SK-N-SH treated with all-trans-retinoic acid at 6 μM for 48 hours (cell line): ENCODE data around the gene FCRL6.

Source experiments
- ATAC-seq: fragments of 200-7000 bp; cut with Tn5 transposase; 3 replicates; pipeline ENCODE4 v1.9.1; 2020; ENCODE audit warnings: mild to moderate bottlenecking, moderate library complexity
- ARNTL ChIP-seq: fragments of 450-650 bp; formaldehyde crosslinking; IDR thresholded peaks from 2 replicates; pipeline ENCODE4 v1.5.0; 2020; ENCODE audit warnings: low read depth, mild to moderate bottlenecking, moderate library complexity, borderline replicate concordance
- CSDC2 ChIP-seq: fragments of 250-450 bp; sonication (Bioruptor Pico); IDR thresholded peaks from 2 replicates; pipeline ENCODE4 v1.5.0; 2020; ENCODE audit warnings: mild to moderate bottlenecking, moderate library complexity
- ESRRG ChIP-seq: fragments of 250-450 bp; sonication (Bioruptor Pico); IDR thresholded peaks from 2 replicates; pipeline ENCODE4 v1.6.1; 2021; ENCODE audit warnings: mild to moderate bottlenecking
- GLIS3 ChIP-seq: fragments of 250-450 bp; sonication (Bioruptor Pico); IDR thresholded peaks from 2 replicates; pipeline ENCODE4 v1.5.0; 2020; ENCODE audit warnings: mild to moderate bottlenecking, moderate library complexity
- ISL1 ChIP-seq: fragments of 250-450 bp; sonication (Bioruptor Pico); IDR thresholded peaks from 2 replicates; pipeline ENCODE4 v2.1.2; 2022; ENCODE audit warnings: mild to moderate bottlenecking, moderate library complexity
- OSR1 ChIP-seq: fragments of 250-450 bp; sonication (Bioruptor Pico); IDR thresholded peaks from 2 replicates; pipeline ENCODE4 v1.8.0; 2022; ENCODE audit warnings: moderate library complexity, mild to moderate bottlenecking, inconsistent platforms
- PATZ1 ChIP-seq: fragments of 250-450 bp; sonication (Bioruptor Pico); IDR thresholded peaks from 2 replicates; pipeline ENCODE4 v1.8.0; 2020; ENCODE audit warnings: mild to moderate bottlenecking, moderate library complexity, borderline replicate concordance
- POU6F1 ChIP-seq: fragments of 250-450 bp; sonication (Bioruptor Pico); IDR thresholded peaks from 2 replicates; pipeline ENCODE4 v1.8.0; 2021; ENCODE audit warnings: low read depth, mild to moderate bottlenecking, moderate library complexity, borderline replicate concordance
- PPARA ChIP-seq: fragments of 250-450 bp; sonication (Bioruptor Pico); IDR thresholded peaks from 2 replicates; pipeline ENCODE4 v1.5.0; 2020; ENCODE audit warnings: mild to moderate bottlenecking, borderline replicate concordance
- RARB ChIP-seq: fragments of 250-450 bp; sonication (Bioruptor Pico); IDR thresholded peaks from 2 replicates; pipeline ENCODE4 v1.8.0; 2021; ENCODE audit warnings: mild to moderate bottlenecking, moderate library complexity
- SNAI2 ChIP-seq: fragments of 250-450 bp; sonication (Bioruptor Pico); IDR thresholded peaks from 2 replicates; pipeline ENCODE4 v1.5.0; 2020; ENCODE audit warnings: mild to moderate bottlenecking, moderate library complexity
- TOX ChIP-seq: fragments of 250-450 bp; sonication (Bioruptor Pico); IDR thresholded peaks from 2 replicates; pipeline ENCODE4 v1.8.0; 2021; ENCODE audit warnings: mild to moderate bottlenecking, moderate library complexity, borderline replicate concordance
- TSHZ2 ChIP-seq: fragments of 250-450 bp; sonication (Bioruptor Pico); IDR thresholded peaks from 2 replicates; pipeline ENCODE4 v1.5.0; 2020; ENCODE audit warnings: mild to moderate bottlenecking, moderate library complexity
- ZC3H10 ChIP-seq: fragments of 250-450 bp; sonication (Bioruptor Pico); IDR thresholded peaks from 2 replicates; pipeline ENCODE4 v1.5.1; 2021; ENCODE audit warnings: mild to moderate bottlenecking, moderate library complexity
- ZFP3 ChIP-seq: fragments of 250-450 bp; sonication (Bioruptor Pico); IDR thresholded peaks from 2 replicates; pipeline ENCODE4 v1.5.0; 2020; ENCODE audit warnings: mild to moderate bottlenecking, moderate library complexity
- ZFP30 ChIP-seq: fragments of 450-650 bp; formaldehyde crosslinking; IDR thresholded peaks from 2 replicates; pipeline ENCODE4 v1.5.0; 2022; ENCODE audit warnings: mild to moderate bottlenecking, moderate library complexity
- ZNF565 ChIP-seq: fragments of 450-650 bp; formaldehyde crosslinking; conservative IDR thresholded peaks from 2 replicates; pipeline ENCODE4 v1.5.0; 2020; ENCODE audit warnings: low read depth, mild to moderate bottlenecking, moderate library complexity
- ZNF70 ChIP-seq: fragments of 450-650 bp; formaldehyde crosslinking; IDR thresholded peaks from 2 replicates; pipeline ENCODE4 v1.5.0; 2020; ENCODE audit warnings: mild to moderate bottlenecking, moderate library complexity
- ZNF8 ChIP-seq: fragments of 450-650 bp; formaldehyde crosslinking; IDR thresholded peaks from 2 replicates; pipeline ENCODE4 v1.5.0; 2020; ENCODE audit warnings: mild to moderate bottlenecking, moderate library complexity

Gene FCRL6

GRCh38 chr1:159838715-159839114 lies 36.6 kb downstream of the FCRL6 start (continued):
- TF ChIP-seq ZC3H10 (CRISPR knock-in tag): no peak
- TF ChIP-seq ESRRG (CRISPR knock-in tag): no peak
- TF ChIP-seq PPARA (CRISPR knock-in tag): no peak
- TF ChIP-seq SNAI2 (CRISPR knock-in tag): no peak
- TF ChIP-seq CSDC2 (CRISPR knock-in tag): no peak
- no peak for TF ChIP-seq PATZ1 (CRISPR knock-in tag)
- no peak for TF ChIP-seq ARNTL (CRISPR knock-in tag)

GRCh38 chr1:159839116-159839849 lies 37.1 kb downstream of the FCRL6 start:
- TF ChIP-seq PATZ1 (CRISPR knock-in tag) (no peak), TOX (no peak), OSR1 (no peak), GLIS3 (CRISPR knock-in tag) (no peak), TSHZ2 (no peak), POU6F1 (CRISPR knock-in tag) (no peak), ZC3H10 (CRISPR knock-in tag) (no peak), RARB (CRISPR knock-in tag) (no peak), ARNTL (CRISPR knock-in tag) (no peak), ZFP30 (CRISPR knock-in tag) (no peak), PPARA (CRISPR knock-in tag) (no peak)
- ATAC-seq: no peak

- TF ChIP-seq ZNF8 (CRISPR knock-in tag) (no peak), OSR1 (no peak), ZC3H10 (CRISPR knock-in tag) (no peak), TOX (no peak), ZFP3 (no peak), ZNF565 (no peak), ZNF70 (CRISPR knock-in tag) (no peak), ISL1 (no peak)
- TF ChIP-seq, all 23 proteins: peak for 0
- no peak for ATAC-seq
Measured at GRCh38 chr1:159841749-159842148, 39.6 kb downstream of the FCRL6 start.

- ATAC-seq: peak; percentile 25; the same call in 1 of the 3 replicates
- TF ChIP-seq SNAI2 (CRISPR knock-in tag) (no peak), ZFP30 (CRISPR knock-in tag) (no peak), ESRRG (CRISPR knock-in tag) (no peak), ZNF70 (CRISPR knock-in tag) (no peak), ARNTL (CRISPR knock-in tag) (no peak), ZFP3 (no peak)
Measured at GRCh38 chr1:159843459-159843858, 41.3 kb downstream of the FCRL6 start.
